Neural progenitor cell (in vitro differentiated cells): ENCODE data around the gene HEG1.

Source experiments
- EZH2 ChIP-seq: fragments of 200-600 bp; sonication (generic); IDR thresholded peaks from 2 replicates; pipeline ENCODE4 v1.6.1; 2017; ENCODE audit warnings: antibody characterized with exemption, mild to moderate bottlenecking, moderate library complexity
- TF ChIP-seq, protein P1 (sequence below): fragments of 200-600 bp; sonication (generic); IDR thresholded peaks from 2 replicates; pipeline ENCODE4 v1.5.1; 2017; ENCODE audit warnings: antibody characterized with exemption, mild to moderate bottlenecking

DNA sequence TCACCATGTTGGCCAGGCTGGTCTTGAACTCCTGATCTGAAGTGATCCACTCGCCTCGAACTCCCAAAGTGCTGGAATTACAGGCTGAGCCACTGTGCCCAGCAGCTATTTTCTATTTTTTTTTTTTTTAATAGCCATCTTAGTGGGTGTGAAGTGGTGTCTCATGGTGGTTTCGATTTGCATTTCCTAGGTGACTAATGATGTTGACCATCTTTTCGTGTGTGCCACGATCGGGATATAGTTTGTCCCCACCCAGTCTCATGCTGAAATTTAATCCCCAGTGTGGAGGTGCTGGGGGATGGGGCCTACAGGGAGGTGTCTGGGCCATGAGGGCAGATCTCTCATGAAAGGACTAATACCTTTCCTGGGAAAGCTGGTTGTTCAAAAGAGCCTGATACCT, 79.4 kb downstream of the HEG1 start:
- TF ChIP-seq, protein P1, sequence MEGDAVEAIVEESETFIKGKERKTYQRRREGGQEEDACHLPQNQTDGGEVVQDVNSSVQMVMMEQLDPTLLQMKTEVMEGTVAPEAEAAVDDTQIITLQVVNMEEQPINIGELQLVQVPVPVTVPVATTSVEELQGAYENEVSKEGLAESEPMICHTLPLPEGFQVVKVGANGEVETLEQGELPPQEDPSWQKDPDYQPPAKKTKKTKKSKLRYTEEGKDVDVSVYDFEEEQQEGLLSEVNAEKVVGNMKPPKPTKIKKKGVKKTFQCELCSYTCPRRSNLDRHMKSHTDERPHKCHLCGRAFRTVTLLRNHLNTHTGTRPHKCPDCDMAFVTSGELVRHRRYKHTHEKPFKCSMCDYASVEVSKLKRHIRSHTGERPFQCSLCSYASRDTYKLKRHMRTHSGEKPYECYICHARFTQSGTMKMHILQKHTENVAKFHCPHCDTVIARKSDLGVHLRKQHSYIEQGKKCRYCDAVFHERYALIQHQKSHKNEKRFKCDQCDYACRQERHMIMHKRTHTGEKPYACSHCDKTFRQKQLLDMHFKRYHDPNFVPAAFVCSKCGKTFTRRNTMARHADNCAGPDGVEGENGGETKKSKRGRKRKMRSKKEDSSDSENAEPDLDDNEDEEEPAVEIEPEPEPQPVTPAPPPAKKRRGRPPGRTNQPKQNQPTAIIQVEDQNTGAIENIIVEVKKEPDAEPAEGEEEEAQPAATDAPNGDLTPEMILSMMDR: no peak
- no peak for TF ChIP-seq EZH2
